ENCODE measurements around the gene PLSCR4.

PLSCR4 gene

GRCh38 chr3:146177519-146177918, 73.4 kb downstream of the PLSCR4 start:
- H3K4me3 ChIP-seq (ENCODE audit: low read depth, low read length), result no peak overlapping the region
- TF ChIP-seq, protein P1, sequence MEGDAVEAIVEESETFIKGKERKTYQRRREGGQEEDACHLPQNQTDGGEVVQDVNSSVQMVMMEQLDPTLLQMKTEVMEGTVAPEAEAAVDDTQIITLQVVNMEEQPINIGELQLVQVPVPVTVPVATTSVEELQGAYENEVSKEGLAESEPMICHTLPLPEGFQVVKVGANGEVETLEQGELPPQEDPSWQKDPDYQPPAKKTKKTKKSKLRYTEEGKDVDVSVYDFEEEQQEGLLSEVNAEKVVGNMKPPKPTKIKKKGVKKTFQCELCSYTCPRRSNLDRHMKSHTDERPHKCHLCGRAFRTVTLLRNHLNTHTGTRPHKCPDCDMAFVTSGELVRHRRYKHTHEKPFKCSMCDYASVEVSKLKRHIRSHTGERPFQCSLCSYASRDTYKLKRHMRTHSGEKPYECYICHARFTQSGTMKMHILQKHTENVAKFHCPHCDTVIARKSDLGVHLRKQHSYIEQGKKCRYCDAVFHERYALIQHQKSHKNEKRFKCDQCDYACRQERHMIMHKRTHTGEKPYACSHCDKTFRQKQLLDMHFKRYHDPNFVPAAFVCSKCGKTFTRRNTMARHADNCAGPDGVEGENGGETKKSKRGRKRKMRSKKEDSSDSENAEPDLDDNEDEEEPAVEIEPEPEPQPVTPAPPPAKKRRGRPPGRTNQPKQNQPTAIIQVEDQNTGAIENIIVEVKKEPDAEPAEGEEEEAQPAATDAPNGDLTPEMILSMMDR (IDR thresholded peaks at IDR 0.05; ENCODE audit: low read depth, low read length), result no peak

GRCh38 chr3:146177072-146177471, 73.8 kb downstream of the PLSCR4 start:
- TF ChIP-seq, protein P1 (IDR thresholded peaks at IDR 0.05; ENCODE audit: low read depth, low read length), result no peak
- no peak overlapping the region for H3K4me3 ChIP-seq (ENCODE audit: low read depth, low read length)

DNA sequence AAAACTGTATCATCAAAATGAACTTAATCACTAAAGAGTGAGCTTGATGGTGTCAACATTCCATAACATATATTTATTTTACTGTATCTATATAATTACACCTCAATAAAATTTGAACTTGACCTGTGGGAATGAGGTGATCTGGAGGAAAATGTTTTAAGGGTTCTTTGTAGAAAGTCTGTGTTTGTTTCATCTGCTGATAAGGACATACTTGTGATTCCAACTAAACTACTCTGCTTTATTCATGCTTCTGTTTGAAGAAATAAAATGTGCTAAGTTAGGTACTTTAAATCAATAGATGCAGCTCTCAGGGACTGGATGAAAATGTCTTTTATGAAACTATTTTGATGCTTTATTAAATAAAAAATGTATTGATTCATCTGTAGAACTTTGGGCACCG, 78.3 kb downstream of the PLSCR4 start:
- TF ChIP-seq, protein P1 (IDR thresholded peaks at IDR 0.05; ENCODE audit: low read depth, low read length), result no peak
- no peak overlapping the region for H3K4me3 ChIP-seq (ENCODE audit: low read depth, low read length)

DNA sequence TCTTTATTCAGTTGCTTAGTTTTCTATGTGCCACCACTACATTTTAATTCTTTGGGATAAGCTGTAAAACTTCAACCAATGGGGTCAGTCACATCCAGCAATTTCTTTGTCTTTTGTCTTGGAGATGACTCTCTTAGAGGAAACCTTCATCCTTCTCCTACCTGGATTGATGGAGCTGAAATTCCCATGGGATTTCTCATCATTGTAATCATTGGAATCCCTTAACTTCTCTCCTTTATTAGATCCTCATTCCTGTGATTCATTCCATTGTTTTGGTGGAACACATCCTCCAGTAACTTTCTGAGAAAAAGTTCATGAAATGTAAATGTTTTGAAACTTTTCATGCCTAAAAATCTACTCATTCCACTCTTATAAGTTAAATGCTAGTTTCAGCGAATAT, 80.3 kb downstream of the PLSCR4 start:
- TF ChIP-seq, protein P1 (IDR thresholded peaks at IDR 0.05; ENCODE audit: low read depth, low read length), result no peak
- no peak overlapping the region for H3K4me3 ChIP-seq (ENCODE audit: low read depth, low read length)

- TF ChIP-seq, protein P1 (IDR thresholded peaks at IDR 0.05; ENCODE audit: low read depth, low read length), result no peak
- H3K4me3 ChIP-seq (ENCODE audit: low read depth, low read length), result no peak overlapping the region
Observed at GRCh38 chr3:146169891-146170290, 81.0 kb downstream of the PLSCR4 start.

DNA sequence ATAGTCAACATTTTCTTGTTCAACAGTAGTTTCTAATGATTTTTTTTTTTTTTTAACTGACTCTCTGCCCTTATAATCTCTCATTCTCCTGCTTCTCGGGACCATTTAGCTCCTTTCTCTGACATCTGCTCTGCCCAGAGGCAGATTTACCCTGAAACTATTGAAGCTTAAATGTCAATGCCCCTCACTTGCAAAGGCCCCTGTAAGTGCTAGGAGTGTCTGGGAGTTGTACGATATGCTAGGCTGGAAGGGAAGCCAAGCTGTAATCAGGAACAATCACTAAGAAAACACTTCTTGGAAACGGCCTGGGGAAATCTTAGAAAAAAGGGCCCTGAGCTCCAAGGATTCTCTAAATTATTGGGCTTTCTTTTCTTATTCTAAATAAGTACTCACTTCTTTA, 84.1 kb downstream of the PLSCR4 start:
- TF ChIP-seq, protein P1 (IDR thresholded peaks at IDR 0.05; ENCODE audit: low read depth, low read length), result no peak
- no peak overlapping the region for H3K4me3 ChIP-seq (ENCODE audit: low read depth, low read length)

DNA sequence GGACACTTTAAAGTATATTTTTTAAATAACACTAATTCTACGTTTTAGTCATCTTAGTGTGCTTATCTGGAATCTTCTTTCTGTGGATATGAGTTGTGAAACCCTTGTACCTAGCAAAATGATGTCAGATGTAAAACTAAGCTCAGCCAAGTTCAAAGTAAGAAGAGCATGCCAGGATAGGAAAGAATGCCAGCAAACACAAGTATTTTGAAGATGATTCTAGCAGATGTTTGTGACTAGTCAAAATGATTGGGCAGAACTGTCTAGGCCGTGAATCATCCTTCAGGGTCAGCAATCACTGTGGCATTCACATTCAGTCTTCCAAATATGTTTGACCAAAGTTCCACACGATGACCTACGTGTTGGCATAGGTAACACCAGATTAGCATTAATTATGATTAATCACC, 84.5 kb downstream of the PLSCR4 start:
- TF ChIP-seq, protein P1 (IDR thresholded peaks at IDR 0.05; ENCODE audit: low read depth, low read length), result no peak
- no peak overlapping the region for H3K4me3 ChIP-seq (ENCODE audit: low read depth, low read length)

All from WI38 (cell line).